Hematopoietic multipotent progenitor cell treated with erythropoietin and hydrocortisone succinate and interleukin-3 and kit ligand, for 8 days (in vitro differentiated cells): Measurements from ENCODE around the gene GALNT2.

ENCODE experiments used
- DNase-seq: peaks from one replicate; pipeline ENCODE4 v3.0.0-alpha.2; 2015

Gene GALNT2

GRCh38 chr1:230243583-230244353 lies 176.7 kb downstream of the GALNT2 start:
- no peak for DNase-seq

- no peak for DNase-seq
Measured at GRCh38 chr1:230246551-230246950, 179.5 kb downstream of the GALNT2 start.

- DNase-seq = no peak
Measured at GRCh38 chr1:230248016-230248888, 181.2 kb downstream of the GALNT2 start.

GRCh38 chr1:230248889-230249270 lies 181.8 kb downstream of the GALNT2 start:
- DNase-seq = no peak

GRCh38 chr1:230249695-230250480 lies 182.8 kb downstream of the GALNT2 start:
- DNase-seq = no peak

- no peak for DNase-seq
Measured at GRCh38 chr1:230250666-230251065, 183.6 kb downstream of the GALNT2 start.

- DNase-seq = no peak
Measured at GRCh38 chr1:230251644-230252191, 184.7 kb downstream of the GALNT2 start.

GRCh38 chr1:230253150-230253549 lies 186.1 kb downstream of the GALNT2 start:
- no peak for DNase-seq

- no peak for DNase-seq
Measured at GRCh38 chr1:230254265-230254664, 187.2 kb downstream of the GALNT2 start.

GRCh38 chr1:230255116-230255515 lies 188.1 kb downstream of the GALNT2 start:
- no peak for DNase-seq

GRCh38 chr1:230255991-230256390 lies 189.0 kb downstream of the GALNT2 start:
- no peak for DNase-seq

- DNase-seq = no peak
Measured at GRCh38 chr1:230256896-230257295, 189.9 kb downstream of the GALNT2 start.

- DNase-seq = no peak
Measured at GRCh38 chr1:230259621-230260020, 192.6 kb downstream of the GALNT2 start.

- no peak for DNase-seq
Measured at GRCh38 chr1:230260831-230261230, 193.8 kb downstream of the GALNT2 start.

GRCh38 chr1:230261928-230262650 lies 195.1 kb downstream of the GALNT2 start:
- no peak for DNase-seq

GRCh38 chr1:230262867-230263567 lies 196.0 kb downstream of the GALNT2 start:
- DNase-seq = no peak

GRCh38 chr1:230263568-230264195 lies 196.6 kb downstream of the GALNT2 start:
- DNase-seq = no peak

GRCh38 chr1:230264342-230264741 lies 197.3 kb downstream of the GALNT2 start:
- DNase-seq = no peak

GRCh38 chr1:230265200-230266115 lies 198.4 kb downstream of the GALNT2 start:
- no peak for DNase-seq

- DNase-seq = no peak
Measured at GRCh38 chr1:230266456-230266855, 199.4 kb downstream of the GALNT2 start.
